Superior temporal gyrus (tissue), 1 donor: Measurements from ENCODE around the gene PDGFD.

Experiments used
- DNase-seq: peaks from one replicate; pipeline ENCODE4 v3.0.0-alpha.2; 2016; ENCODE audit errors: extremely low spot score

The PDGFD gene

GRCh38 chr11:104145062-104145461, 18.9 kb downstream of the PDGFD start:
- no peak for DNase-seq

DNA sequence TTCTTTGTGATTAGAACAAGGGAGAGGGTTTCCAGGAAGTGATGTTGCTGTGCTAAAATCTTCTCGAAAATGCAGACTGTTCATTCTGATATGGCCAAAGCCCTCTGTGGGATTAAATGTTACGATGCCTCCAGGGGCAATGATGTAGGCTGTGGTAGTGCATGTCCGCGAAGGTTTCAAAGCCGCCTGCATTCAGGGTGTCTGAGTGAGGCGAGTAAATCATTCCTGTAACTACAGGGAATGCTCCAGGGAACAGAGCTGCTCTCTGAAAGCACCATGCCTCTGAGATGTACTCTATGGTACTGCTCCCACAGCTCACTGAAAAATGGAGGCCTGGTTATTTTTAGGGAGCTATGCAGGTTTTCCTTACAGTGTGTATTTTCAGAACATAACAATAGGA, 21.2 kb downstream of the PDGFD start:
- no peak for DNase-seq

DNA sequence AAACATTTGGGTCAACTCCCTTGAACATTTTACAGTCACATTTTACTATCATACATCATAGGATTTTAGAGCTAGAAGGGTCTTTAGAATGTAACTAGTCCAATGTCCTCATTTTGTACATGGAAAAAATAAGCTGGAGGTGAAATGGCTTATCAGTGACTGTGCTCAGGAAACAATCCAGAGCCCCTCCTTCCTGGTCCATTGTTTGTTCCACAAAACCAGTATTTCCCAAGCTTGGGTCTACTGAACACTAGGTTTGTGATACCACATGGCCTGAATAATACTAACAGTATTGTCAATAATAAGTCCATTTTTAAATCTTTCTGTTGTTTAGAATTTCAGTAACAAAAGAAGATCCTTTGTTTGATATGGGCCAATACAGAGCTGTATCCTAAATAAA, 27.1 kb downstream of the PDGFD start:
- DNase-seq, result no peak

- no peak for DNase-seq
Observed at GRCh38 chr11:104134745-104135144, 29.2 kb downstream of the PDGFD start.

DNA sequence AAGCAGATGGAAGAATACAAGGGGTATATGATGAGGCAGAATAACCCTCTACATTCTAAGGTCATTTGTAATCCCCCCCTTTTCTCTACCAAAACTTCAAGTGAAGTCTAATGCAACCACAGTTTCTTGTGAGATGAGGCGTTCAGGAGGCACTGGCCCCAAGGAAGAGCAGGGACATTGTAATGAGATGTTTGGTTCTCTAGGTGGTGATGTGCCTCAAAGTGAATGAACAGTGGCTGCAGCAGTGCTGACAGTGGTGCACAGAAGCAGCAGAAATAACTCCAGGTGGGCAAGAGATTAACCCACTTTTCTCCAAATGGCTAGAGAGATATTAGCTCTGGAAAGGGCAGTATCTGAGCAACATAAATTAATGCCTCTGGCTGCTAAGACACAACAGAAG, 33.8 kb downstream of the PDGFD start:
- DNase-seq, result no peak

DNA sequence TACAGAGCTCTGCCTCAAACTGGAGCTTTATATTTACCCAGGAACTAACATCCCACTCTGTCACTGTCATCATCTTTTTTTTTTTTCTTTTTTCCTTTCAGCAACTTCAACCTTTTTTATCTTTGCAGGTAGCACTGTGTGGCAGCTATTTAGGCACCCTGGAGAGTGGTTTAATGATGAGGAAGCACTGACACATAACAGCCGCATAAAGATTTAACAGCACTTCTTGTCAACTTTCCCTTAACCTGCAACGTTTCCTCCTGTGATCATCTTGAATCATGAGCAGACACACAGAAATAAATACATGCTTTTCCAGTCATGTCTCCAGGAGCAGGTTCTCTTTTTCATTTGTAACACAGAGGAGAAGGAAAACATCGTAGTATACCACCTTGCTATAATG, 34.8 kb downstream of the PDGFD start:
- DNase-seq, result no peak

- DNase-seq, result no peak
Observed at GRCh38 chr11:104127828-104128227, 36.1 kb downstream of the PDGFD start.

DNA sequence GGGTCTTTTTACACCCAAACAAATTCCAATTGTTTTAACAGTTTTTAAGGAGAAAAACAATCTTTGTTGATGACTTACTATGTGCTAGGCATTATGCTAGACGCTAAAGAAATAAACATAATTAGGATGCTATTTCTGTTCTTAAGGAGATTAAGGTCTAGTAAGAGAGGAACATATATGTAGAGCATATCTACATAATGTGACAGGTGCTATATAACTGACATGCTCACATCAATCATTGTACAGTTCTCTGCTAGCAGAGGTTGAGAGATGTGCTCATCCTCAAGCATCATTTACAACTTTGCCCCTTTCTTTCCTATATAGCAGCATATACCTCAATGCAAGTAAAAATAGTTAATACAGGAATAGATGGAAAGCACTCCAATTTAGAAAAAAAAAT, 37.5 kb downstream of the PDGFD start:
- no peak for DNase-seq

DNA sequence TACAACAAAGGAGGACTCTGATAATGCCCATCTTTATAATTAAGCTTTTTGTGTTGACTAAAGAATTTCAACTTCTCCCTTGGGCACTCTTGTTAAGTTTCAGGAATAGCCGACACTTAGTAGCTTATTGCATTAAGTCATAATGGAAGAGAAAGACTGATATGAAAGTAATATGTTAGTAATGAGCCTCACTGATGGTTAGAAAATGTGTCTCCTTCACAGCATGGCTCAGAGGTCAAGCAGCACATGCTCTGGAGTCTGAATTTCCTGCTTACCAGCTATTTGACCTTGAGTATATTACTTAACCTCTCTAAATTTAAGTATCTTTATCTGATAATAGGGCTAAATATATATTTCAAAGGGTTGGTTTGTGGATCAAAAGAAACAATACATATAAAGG, 39.0 kb downstream of the PDGFD start:
- DNase-seq, result no peak

- DNase-seq, result no peak
Observed at GRCh38 chr11:104122836-104123235, 41.1 kb downstream of the PDGFD start.

GRCh38 chr11:104122011-104122635, 41.8 kb downstream of the PDGFD start:
- no peak for DNase-seq

DNA sequence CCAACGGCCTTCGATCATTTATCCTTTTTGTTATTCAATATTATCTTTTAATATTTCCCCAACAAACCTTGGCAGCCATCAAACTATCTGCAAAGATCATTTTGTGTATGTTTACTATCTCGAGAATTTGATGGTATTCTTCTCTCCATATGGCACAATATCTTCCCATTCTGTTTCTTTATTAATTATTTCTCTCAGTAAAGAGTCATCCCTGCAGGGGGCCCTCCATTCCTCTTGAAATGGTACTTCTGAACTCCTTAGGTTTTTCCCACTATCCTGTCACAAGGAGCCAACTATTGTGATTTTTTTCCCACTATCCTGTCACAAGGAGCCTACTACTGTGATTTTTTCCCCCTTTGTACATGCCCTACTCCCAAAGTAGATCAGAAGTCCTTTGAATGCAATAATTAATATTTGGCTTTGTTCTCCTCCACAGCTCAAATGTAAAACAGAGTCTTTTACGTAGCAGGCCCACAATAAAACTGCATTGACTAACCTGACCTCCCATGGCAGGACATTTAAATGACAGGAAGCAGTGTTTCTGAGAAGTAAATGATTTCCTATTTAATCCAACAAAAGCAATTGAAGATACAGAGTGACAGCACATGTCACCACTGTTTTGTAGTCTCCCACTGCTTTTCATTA, 43.3 kb downstream of the PDGFD start:
- no peak for DNase-seq

- DNase-seq, result no peak
Observed at GRCh38 chr11:104118105-104118744, 45.7 kb downstream of the PDGFD start.

DNA sequence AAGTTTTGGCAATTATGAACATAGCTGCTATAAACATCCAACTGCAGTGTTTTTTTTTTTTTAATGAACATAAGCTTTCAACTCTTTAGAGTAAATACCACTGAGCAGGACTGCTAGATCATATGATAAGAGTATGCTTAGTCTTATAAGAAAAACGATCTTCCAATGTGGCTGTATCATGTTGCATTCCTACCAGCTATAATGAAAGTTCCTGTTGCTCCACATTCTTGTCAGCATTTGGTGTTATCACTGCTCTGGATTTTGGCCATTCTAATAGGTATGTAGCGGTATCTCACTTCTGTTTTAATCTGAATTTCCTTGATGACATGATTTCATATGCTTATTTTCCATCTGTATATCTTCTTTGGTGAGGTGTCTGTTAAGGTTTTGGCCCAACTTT, 50.4 kb downstream of the PDGFD start:
- DNase-seq, result no peak

DNA sequence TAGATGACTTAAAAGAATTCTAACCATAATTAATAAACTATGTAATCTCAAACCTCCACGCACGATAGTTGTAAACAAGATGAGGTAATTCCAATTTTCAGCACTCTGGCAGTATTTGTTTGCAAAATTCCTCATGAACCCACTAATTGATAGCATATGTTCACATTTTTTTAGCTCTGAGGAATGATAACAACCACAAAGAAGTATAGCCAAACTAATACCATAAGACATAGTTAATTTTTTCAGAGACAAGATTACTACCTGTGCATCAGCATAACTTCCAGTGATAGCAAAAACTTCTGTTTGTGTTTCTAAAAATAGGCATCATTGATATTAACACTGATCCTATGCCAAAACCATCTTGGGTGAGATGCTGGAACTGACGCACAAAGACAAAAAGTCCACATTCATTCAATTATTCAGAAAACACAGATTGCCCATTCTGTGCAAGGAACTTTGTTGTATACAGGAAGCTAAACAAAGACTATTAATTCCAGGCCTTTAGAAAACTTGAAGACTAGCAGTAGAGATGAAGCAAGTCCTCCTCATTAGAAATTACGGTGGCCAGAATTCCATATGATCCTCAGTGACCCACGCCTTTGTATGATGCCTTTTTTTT, 57.7 kb downstream of the PDGFD start:
- DNase-seq, result no peak

DNA sequence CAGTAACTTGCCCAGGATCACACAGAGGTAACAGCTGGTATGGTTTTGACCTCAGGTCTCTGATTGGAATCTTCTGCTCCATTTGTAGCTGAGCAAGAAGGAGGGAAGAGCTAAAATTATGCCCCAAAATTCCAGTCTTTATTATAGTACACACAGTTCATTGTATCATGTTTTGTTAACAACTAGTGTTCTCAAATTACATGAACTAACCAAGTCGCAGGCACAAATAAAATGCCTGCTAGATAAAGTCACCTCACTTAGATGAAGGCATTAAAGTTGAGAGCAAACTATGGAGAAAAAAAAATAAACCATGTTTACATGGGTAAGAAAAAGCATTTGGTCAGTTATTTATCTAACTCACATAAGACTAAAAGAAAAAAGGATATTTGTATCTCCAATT, 58.8 kb downstream of the PDGFD start:
- DNase-seq, result no peak

DNA sequence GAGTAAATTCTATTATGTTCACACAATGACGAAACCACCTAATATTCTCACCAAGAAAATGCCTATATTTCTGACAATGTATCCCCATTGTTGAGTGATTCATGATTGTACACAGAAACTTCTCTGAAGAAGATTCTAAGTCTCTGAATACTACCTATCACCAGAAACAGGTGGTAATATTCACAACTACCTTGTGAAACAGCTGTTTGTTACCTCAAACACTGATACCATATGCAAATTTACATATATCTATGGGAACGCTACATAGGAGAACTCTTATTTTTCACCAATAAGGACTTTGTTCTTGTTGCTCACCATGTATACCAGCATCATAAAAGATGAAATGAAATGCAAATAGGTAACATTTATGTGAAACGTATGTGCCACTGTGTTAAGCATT, 59.3 kb downstream of the PDGFD start:
- DNase-seq, result no peak

DNA sequence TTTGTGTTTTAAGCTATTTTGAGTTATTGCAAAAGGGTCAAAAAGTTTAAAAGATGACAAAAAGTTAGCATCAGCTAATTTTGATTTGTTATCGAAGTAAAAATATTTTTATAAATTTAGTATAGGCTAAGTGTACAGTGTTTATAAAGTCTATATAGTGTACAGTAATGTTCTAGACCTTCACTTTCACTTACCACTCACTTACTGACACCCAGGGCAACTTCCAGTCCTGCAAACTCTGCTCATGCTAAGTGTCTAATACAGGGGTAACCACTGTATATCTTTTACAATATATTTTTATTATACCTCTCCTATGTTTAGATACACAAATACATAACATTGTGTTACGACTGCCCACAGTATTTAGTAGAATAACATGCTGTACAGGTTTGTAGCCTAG, 59.7 kb downstream of the PDGFD start:
- DNase-seq, result no peak

- no peak for DNase-seq
Observed at GRCh38 chr11:104098555-104098954, 65.4 kb downstream of the PDGFD start.

- DNase-seq, result no peak
Observed at GRCh38 chr11:104098132-104098531, 65.8 kb downstream of the PDGFD start.

DNA sequence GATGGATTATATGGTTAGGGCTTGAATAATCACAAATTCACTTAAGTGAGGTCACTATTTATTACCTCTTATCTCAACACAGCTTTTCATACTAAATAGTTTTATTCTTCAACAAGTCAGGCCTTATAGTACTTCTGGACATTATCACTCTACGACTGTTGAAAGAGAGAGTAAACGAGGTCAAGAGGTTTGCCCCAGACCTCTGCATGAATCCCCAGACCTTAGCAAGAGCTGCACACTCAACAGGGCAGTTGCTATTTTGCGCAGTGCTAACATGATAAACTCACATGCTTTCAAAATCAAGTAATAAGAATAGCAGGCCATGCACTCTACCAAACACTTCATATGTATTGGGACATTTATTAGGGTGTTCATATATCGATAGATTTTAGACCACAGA, 67.0 kb downstream of the PDGFD start:
- DNase-seq, result no peak

GRCh38 chr11:104095791-104096190, 68.2 kb downstream of the PDGFD start:
- no peak for DNase-seq

DNA sequence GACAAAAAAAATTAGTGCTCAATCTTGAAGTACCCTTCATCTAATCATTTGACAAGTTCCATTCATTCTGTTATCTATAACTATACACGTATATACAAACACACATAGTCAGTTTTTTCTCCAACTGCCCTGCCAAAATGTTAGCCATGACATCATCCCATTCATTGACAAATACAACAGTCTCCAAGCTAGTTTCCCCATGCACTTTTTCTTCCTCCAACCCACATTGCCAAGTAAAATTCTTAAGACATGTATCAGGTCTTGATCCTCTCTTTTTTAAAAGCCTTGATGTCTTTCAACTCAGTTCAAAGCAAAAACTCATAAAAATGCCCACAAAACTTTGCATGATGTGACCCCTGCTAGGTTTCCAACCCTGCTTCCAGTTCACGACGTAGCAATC, 69.4 kb downstream of the PDGFD start:
- no peak for DNase-seq
